Osteoblast (primary cell): ENCODE data around the gene ZNF839. TPM values are rescaled to one million over a fixed set of nuclear protein-coding genes. Genes with fewer than 3 reads are reported as not detected.

Experiments
- DNase-seq: peaks from one replicate; pipeline ENCODE4 v3.0.0; 2011; ENCODE audit warnings: low spot score, mixed read lengths; ENCODE audit not compliant: insufficient read length; ENCODE audit errors: missing footprints
- H2AFZ ChIP-seq: 2 replicates; pipeline ENCODE4 v1.6.0; 2011; ENCODE audit warnings: mild to moderate bottlenecking, low read length
- H3K27ac ChIP-seq: 2 replicates; pipeline ENCODE4 v1.5.1; 2011; ENCODE audit warnings: mild to moderate bottlenecking, low read depth, low read length, moderate library complexity
- H3K27me3 ChIP-seq: 2 replicates; pipeline ENCODE4 v1.6.0; 2012; ENCODE audit warnings: mild to moderate bottlenecking, control low read depth, inconsistent platforms, low read length, moderate library complexity; ENCODE audit not compliant: insufficient read depth
- H3K36me3 ChIP-seq: 2 replicates; pipeline ENCODE4 v1.5.1; 2011; ENCODE audit warnings: mild to moderate bottlenecking, low read length, control low read depth, moderate library complexity; ENCODE audit not compliant: insufficient read depth
- H3K4me1 ChIP-seq: 2 replicates; pipeline ENCODE4 v1.5.1; 2011; ENCODE audit warnings: mild to moderate bottlenecking, low read length, control low read depth, moderate library complexity; ENCODE audit not compliant: insufficient read depth
- H3K4me2 ChIP-seq: 2 replicates; pipeline ENCODE4 v1.6.0; 2011; ENCODE audit warnings: mild to moderate bottlenecking, low read length; ENCODE audit not compliant: insufficient read depth
- H3K4me3 ChIP-seq: fragments of 200-600 bp; sonication (generic); 3 replicates; pipeline ENCODE4 v1.5.1; 2012; ENCODE audit warnings: mild to moderate bottlenecking, low read length, inconsistent platforms; ENCODE audit not compliant: insufficient read depth
- H3K79me2 ChIP-seq: 2 replicates; pipeline ENCODE4 v1.6.0; 2012; ENCODE audit warnings: mild to moderate bottlenecking, low read length, control low read depth, inconsistent platforms; ENCODE audit not compliant: insufficient read depth
- H3K9me3 ChIP-seq: 2 replicates; pipeline ENCODE4 v1.5.1; 2011; ENCODE audit warnings: low read depth, low read length, control low read depth
- H4K20me1 ChIP-seq: 2 replicates; pipeline ENCODE4 v1.6.0; 2012; ENCODE audit warnings: mild to moderate bottlenecking, low read length, control low read depth; ENCODE audit not compliant: insufficient read depth
- CTCF ChIP-seq: IDR thresholded peaks from 2 replicates; pipeline ENCODE4 v1.5.1; 2011; ENCODE audit warnings: mild to moderate bottlenecking, low read depth, low read length, moderate library complexity; ENCODE audit errors: extremely low read depth
- total RNA-seq: library from RNA; depleted of rRNA; stranded (reverse); fragments of >200 nt; gene quantifications from 2 replicates; pipeline ENCODE4 v1.2.3, GENCODE V29; 2012

Gene ZNF839
- total RNA-seq, 1 donor, result 7.2 TPM

GRCh38 chr14:102278631-102278935, 41.0 kb upstream of the ZNF839 start:
- peaks cover 32% of the 10 kb centered on the region for H3K36me3 ChIP-seq
- H3K4me1 ChIP-seq, result peaks cover 43% of the 10 kb centered on the region
- no peaks in the 10 kb centered on the region for H3K27me3 ChIP-seq
- TF ChIP-seq CTCF, result no peak
- DNase-seq, result no peak
- H2AFZ ChIP-seq, result no peak overlapping the region
- H3K4me2 ChIP-seq, result no peak overlapping the region
- H4K20me1 ChIP-seq, result no peaks in the 10 kb centered on the region
- H3K79me2 ChIP-seq, result peaks cover 36% of the 10 kb centered on the region
- H3K27ac ChIP-seq, result peak overlapping the region; percentile 95
- H3K9me3 ChIP-seq, result peaks cover 2% of the 10 kb centered on the region
- no peak overlapping the region for H3K4me3 ChIP-seq

GRCh38 chr14:102279282-102279681, 40.3 kb upstream of the ZNF839 start:
- Histone ChIP-seq H4K20me1 (no peaks in the 10 kb centered on the region), H3K4me2 (peak overlapping the region; percentile 31), H3K4me3 (no peak overlapping the region), H3K9me3 (peaks cover 2% of the 10 kb centered on the region), H3K27ac (peak overlapping the region; percentile 95), H2AFZ (no peak overlapping the region), H3K4me1 (peaks cover 43% of the 10 kb centered on the region), H3K27me3 (no peaks in the 10 kb centered on the region), H3K36me3 (peaks cover 32% of the 10 kb centered on the region), H3K79me2 (peaks cover 37% of the 10 kb centered on the region)
- TF ChIP-seq CTCF, result no peak
- DNase-seq, result no peak

GRCh38 chr14:102279688-102280348, 39.7 kb upstream of the ZNF839 start:
- Histone ChIP-seq H3K4me1 (peaks cover 43% of the 10 kb centered on the region), H4K20me1 (no peaks in the 10 kb centered on the region), H3K4me3 (no peak overlapping the region), H3K9me3 (peaks cover 2% of the 10 kb centered on the region), H3K79me2 (peaks cover 37% of the 10 kb centered on the region), H3K27ac (peak overlapping the region; percentile 95), H3K4me2 (peak overlapping the region; percentile 42), H2AFZ (no peak overlapping the region), H3K36me3 (peaks cover 32% of the 10 kb centered on the region), H3K27me3 (no peaks in the 10 kb centered on the region)
- peak; percentile 90 for DNase-seq
- TF ChIP-seq CTCF, result no peak

- no peaks in the 10 kb centered on the region for H4K20me1 ChIP-seq
- peak overlapping the region; percentile 95 for H3K27ac ChIP-seq
- no peak overlapping the region for H3K4me3 ChIP-seq
- peak overlapping the region; percentile 42 for H3K4me2 ChIP-seq
- peaks cover 40% of the 10 kb centered on the region for H3K79me2 ChIP-seq
- H3K9me3 ChIP-seq, result no peaks in the 10 kb centered on the region
- no peak for TF ChIP-seq CTCF
- H3K27me3 ChIP-seq, result no peaks in the 10 kb centered on the region
- H3K36me3 ChIP-seq, result peaks cover 32% of the 10 kb centered on the region
- peaks cover 43% of the 10 kb centered on the region for H3K4me1 ChIP-seq
- peak; percentile 94 for DNase-seq
- H2AFZ ChIP-seq, result no peak overlapping the region
Measured at GRCh38 chr14:102280376-102280962, 39.1 kb upstream of the ZNF839 start.
